GM03348 (cell line): Measurements from ENCODE around the gene ANKRD53.

Experiments used
- DNase-seq: peaks from one replicate; pipeline ENCODE4 v3.0.0; 2012; ENCODE audit warnings: low spot score

Gene ANKRD53

GRCh38 chr2:70965506-70965905 lies 12.9 kb upstream of the ANKRD53 start:
- no peak for DNase-seq

DNA sequence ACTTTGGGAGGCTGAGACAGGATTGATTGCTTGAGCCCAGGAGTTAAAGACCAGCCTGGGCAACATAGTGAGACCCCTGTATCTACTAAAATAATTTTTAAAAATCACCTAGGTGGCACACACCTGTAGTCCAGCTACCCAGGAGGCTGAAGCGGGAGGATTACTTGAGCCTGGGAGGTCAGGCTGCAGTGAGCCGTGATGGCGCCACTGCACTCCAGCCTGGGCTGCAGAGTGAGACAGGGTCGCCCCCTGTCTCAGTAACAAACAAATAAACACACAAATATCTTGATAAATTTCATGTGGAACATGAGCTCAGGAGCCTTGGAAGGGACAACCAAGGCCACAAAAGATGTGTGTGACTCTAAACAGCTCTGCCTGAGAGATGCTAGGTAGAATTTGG lies 11.7 kb upstream of the ANKRD53 start:
- DNase-seq: no peak

- no peak for DNase-seq
Measured at GRCh38 chr2:70967189-70967588, 11.2 kb upstream of the ANKRD53 start.

GRCh38 chr2:70974592-70974991 lies 3.8 kb upstream of the ANKRD53 start:
- no peak for DNase-seq

DNA sequence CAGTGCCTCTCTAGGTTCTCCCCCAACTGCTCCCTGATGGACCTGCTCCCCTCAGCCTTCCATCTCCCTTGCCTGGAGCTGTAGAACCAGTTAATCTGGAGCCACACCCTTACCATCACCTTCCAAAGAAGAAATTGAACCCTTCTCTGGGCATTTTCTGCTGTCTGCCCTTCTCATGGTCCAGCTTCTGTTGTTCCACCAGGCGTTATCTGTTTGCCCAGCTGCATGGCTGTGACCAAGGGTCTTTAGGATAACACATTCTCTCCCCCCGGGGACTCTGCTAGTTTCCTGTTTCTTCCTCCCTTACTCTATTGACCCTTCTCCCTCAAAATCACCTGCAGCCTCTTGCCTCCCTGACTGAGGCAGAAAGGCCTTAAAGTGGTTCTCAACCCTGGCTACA lies 3.2 kb upstream of the ANKRD53 start:
- DNase-seq: no peak

- DNase-seq: peak; percentile 71
Measured at GRCh38 chr2:70977605-70978205, 725 bp upstream of the ANKRD53 start.

DNA sequence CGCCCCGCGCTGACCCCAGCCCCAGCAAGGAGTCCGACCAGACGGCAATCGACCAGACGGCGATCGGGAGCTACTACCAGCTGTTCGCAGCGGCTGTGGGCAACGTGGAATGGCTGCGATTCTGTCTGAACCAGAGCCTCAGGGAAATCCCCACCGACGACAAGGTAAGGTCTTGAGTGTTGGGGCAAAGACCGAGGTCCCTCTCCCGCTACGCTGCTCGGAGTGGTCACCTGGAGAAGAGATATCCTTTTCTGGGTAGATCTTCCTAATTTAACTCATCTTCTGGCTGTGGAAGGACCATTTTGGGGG lies 704 bp downstream of the ANKRD53 start:
- no peak for DNase-seq

GRCh38 chr2:70979626-70980025 lies 1.2 kb downstream of the ANKRD53 start:
- no peak for DNase-seq

- no peak for DNase-seq
Measured at GRCh38 chr2:70981421-70981820, 3.0 kb downstream of the ANKRD53 start.

GRCh38 chr2:70981866-70982810 lies 3.7 kb downstream of the ANKRD53 start:
- no peak for DNase-seq

- DNase-seq: no peak
Measured at GRCh38 chr2:70982971-70983370, 4.5 kb downstream of the ANKRD53 start.

- no peak for DNase-seq
Measured at GRCh38 chr2:70983506-70984227, 5.2 kb downstream of the ANKRD53 start.

GRCh38 chr2:70984228-70984575 lies 5.8 kb downstream of the ANKRD53 start:
- no peak for DNase-seq

DNA sequence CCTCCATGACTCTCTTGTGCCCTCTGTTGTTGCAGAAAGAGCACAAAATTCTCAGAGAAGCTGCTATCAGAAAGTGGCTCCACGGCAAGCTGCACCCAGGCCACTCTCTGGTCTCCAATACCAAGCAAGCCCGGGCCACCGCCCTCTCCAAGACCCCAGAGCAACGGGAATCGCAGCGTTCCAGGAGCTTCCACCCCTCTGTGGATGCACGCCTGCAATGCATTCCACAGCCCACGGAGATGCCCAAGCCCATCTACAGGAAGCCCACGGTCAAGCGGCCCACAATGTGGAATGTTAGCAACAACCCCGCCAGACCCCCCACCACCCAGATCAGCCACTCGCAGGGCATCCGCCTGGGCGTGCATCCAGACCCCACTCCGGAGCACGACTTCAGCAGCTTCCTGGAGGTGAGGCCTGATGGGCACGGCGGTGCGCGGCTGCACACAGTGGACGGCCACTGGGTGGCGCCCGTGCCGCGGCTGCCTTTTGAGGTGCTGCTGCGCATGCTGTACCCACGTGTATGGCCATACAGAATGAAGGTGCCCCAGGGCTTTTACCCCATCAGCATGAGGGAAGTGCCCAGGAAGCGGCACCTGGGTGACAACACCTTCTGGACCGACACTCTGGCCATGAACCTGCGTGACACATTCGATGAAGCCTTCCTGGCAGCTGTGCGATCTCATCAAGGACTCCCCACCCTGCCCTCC lies 6.3 kb downstream of the ANKRD53 start:
- peak; percentile 71 for DNase-seq

GRCh38 chr2:70985283-70985688 lies 6.9 kb downstream of the ANKRD53 start:
- no peak for DNase-seq

DNA sequence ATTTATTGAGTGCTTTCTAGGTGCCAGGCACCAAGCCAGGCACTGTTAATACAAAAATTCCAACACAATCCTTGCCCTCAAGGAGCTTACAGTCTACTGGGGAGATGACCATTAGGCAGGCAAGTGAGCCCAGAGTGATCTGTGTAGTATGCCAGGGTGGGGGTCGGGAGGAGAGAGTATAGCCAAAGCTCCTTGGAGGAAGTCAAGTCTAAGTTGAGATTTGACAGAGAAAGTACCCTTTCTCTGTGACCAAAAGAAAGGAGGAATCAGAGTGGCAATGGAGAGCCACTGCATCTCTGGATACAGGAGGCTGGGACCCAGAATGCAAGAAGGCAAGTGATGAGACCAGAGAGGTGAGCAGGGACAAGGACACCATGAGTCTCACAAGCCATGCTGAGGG lies 7.5 kb downstream of the ANKRD53 start:
- no peak for DNase-seq

- no peak for DNase-seq
Measured at GRCh38 chr2:70986499-70987189, 8.2 kb downstream of the ANKRD53 start.

- no peak for DNase-seq
Measured at GRCh38 chr2:70987386-70987785, 9.0 kb downstream of the ANKRD53 start.

DNA sequence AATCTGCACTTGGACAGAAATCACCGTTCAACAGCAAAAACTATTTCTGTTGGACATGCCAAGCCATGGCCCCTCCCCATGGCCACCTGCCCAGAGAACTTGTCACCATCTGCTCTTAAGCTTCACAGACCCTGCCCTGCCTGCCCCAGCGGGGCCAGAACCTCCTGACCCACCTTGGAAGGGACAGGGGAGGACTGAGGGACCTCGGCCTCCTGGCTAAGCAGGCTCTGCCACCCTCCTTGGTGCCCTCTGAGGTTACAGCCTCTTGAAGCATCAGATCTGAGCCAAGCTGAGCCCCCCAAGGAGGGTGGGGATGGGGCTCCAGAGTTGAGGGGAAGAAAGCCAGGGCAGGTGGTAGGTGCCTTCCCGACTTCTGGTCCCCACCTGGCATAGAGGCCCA lies 9.7 kb downstream of the ANKRD53 start:
- peak; percentile 2 for DNase-seq

DNA sequence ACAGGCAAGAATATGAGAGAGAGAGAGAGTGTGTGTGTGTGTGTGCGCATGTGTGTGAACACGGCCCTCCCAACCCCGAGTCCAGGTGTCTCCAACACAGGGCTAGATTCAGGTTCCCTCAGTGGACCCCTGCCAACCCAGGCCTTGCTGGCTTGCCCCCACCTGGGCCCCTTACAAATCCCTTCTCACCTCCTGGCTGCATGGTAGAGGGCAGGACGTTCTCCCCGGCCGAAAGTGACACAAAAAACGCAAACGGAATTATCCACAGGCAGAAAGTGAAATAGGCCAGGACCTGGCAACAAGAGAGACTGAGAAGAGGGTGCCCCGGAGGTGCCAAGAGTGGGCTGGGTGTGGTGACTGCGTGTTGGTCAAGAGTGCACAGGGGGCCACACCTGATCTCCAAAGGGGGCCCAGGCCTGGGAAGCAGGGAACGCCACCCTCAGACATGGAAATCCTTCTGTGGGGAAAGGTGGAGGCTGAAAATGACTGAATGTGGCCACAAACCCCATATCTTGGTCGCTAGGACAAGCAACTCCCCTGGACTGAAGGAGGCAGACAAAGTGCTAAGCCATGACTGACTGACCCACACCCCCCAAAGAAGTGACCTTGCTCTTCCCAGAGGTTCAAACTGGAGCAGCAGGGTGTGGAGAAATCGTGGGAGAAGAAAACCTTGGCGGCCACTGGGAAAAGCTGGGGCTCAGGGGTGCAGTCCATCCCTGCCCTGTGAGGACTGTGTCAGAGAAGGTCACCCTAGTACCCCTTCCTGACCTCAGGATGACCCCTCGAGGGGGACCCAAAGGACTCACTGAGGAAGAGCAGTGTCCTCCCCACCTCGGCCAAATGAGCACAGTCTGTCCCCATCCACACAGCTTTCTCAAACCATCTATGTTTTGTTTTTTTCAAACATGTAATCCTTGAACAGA lies 10.6 kb downstream of the ANKRD53 start:
- DNase-seq: peak; percentile 1

- peak; percentile 1 for DNase-seq
Measured at GRCh38 chr2:70990216-70990615, 11.8 kb downstream of the ANKRD53 start.
